Adrenal gland (tissue), 5 donors: ENCODE data around the gene SF3B2.

Experiments
- CTCF ChIP-seq, 6 experiments: fragments of 450-650 bp in 4 of 6; fragments of 200-600 bp in 2 of 6; sonication (generic) in 1 of 6; IDR thresholded peaks; 1 replicate in 5 of 6; 2 replicates in 1 of 6; pipeline versions ENCODE4 v1.5.1 to v1.8.0; 2016 to 2021; ENCODE audit warnings: antibody characterized with exemption in 6 of 6, mild to moderate bottlenecking in 2 of 6, moderate library complexity in 1 of 6
- POLR2A ChIP-seq, 2 donors: fragments of 450-650 bp; IDR thresholded peaks; one replicate each; pipeline ENCODE4 v1.6.1; 2017; ENCODE audit warnings: antibody characterized with exemption in 2 of 2, mild to moderate bottlenecking in 2 of 2, moderate library complexity in 1 of 2
- donor health status: DM: no; HTN: no; CAD: no.

DNA sequence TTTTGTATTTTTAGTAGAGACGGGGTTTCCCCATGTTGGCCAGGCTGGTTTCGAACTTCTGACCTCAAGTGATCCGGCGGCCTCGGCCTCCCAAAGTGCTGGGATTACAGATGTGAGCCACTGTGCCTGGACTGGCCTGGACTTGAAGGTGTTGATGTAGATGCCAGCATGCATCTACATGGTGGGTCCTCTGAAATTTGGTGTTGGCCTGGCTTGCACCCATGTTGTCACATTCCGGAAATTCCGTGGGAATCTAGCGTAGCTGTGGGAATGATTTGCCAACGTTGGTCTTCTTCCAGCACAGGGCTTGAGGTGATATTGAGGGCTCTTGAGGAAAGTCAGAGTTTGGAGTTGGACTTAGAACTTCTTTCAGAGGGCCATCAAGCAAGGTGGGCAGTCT is 24.4 kb downstream of the SF3B2 start:
- TF ChIP-seq CTCF (IDR thresholded peaks at IDR 0.05) (no peak), POLR2A (IDR thresholded peaks at IDR 0.05) (no peak)
